ENCODE results near the gene CCDC184.

Gene CCDC184

DNA sequence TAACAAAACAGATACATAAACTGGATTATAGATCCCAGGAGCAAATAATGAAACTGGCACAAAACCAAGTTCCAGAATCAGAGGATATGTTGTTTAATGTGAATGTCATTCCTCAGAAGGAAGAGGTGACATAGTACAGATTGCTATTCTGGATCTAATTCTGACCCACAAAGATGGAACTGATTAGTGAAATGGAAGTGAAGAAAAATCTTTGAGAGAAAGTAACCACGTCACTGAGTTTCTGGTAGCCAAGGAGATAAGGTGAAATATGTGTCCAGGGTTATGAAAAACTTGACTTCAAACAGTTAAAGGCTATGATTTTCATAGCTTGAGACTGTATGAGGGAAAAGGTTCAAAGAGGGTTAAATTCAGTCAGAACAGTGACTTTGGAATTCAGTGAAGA, 11.4 kb downstream of the CCDC184 start:
- no peak overlapping the region for H3K4me3 ChIP-seq (replicated peaks; ENCODE audit: low read depth, low read length)
- DNase-seq (ENCODE audit: extremely low read depth, insufficient read length), result no peak
- H3K27me3 ChIP-seq (replicated peaks; ENCODE audit: control insufficient read depth, insufficient read depth, low read length), result no peaks in the 10 kb centered on the region
- TF ChIP-seq CTCF (IDR thresholded peaks at IDR 0.05; ENCODE audit: insufficient read depth, low read length, poor library complexity, severe bottlenecking), result no peak
- no peaks in the 10 kb centered on the region for H3K36me3 ChIP-seq (ENCODE audit: control insufficient read depth, insufficient read depth, low read length)

DNA sequence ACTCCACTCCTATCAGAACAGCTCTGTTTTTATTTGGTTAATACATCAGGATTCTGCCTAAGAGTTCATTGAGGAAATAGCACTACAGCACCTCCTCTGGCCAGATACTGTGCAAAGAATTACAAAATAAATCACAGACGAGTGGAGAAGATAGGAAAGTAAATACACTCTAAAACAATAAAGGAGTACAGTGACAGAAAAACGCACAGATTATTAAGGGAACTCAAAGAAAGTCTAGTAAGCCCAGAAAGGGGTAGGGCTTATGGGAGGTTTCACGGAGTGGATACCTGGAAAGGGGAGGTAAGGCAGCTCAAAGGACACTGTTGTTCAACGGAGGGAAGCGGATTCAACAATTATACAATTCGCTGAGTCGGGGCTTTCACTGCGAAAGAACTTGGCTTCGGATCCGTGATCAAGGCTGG, 14.1 kb downstream of the CCDC184 start:
- H3K36me3 ChIP-seq (ENCODE audit: control insufficient read depth, insufficient read depth, low read length), result peaks cover 1% of the 10 kb centered on the region; the same call in 1 of the 2 replicates
- H3K4me3 ChIP-seq (replicated peaks; ENCODE audit: low read depth, low read length), result peak overlapping the region; percentile 94
- no peak for DNase-seq (ENCODE audit: extremely low read depth, insufficient read length)
- H3K27me3 ChIP-seq (replicated peaks; ENCODE audit: control insufficient read depth, insufficient read depth, low read length), result no peaks in the 10 kb centered on the region
- TF ChIP-seq CTCF (IDR thresholded peaks at IDR 0.05; ENCODE audit: insufficient read depth, low read length, poor library complexity, severe bottlenecking), result peak; percentile 62

DNA sequence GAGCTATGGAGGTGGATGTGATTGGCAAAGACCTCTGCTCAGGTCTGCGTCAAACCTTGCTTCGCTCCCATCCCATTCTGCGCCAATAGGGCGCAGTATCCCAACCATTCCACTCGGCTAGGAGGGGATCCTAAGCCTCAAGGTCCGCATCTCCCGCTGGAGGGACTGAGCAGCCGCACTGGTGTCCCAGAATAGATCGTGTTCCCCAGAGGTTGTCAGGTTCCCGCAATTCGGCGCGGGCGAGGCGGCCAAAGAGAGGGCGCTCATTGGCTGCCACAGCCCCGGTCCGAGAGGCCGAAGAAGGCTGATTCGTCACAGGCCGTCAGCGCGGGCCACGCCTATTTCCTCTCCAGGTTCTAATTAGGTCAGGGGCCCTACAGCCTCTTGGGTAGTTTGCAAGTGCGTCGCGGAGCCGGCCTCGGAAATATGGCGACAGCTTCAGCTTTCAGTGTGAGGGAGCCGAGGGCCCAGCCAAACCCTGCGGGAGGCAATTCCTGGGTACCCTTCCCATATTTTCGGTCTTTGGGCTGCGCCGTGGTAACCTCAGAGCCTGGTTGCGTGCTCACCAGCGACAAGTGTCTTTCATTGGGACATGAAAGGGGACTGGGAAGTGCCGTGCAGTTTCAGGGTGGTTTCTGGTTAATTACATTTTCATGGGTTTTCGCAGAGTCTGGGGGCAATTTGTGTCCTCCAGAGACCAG, 14.7 kb downstream of the CCDC184 start:
- Histone ChIP-seq H3K4me3 (replicated peaks; ENCODE audit: low read depth, low read length) (peak overlapping the region; percentile 94), H3K27me3 (replicated peaks; ENCODE audit: control insufficient read depth, insufficient read depth, low read length) (no peaks in the 10 kb centered on the region), H3K36me3 (ENCODE audit: control insufficient read depth, insufficient read depth, low read length) (peaks cover 1% of the 10 kb centered on the region; the same call in 1 of the 2 replicates)
- TF ChIP-seq CTCF (IDR thresholded peaks at IDR 0.05; ENCODE audit: insufficient read depth, low read length, poor library complexity, severe bottlenecking), result no peak
- DNase-seq (ENCODE audit: extremely low read depth, insufficient read length), result peak; percentile 88

DNA sequence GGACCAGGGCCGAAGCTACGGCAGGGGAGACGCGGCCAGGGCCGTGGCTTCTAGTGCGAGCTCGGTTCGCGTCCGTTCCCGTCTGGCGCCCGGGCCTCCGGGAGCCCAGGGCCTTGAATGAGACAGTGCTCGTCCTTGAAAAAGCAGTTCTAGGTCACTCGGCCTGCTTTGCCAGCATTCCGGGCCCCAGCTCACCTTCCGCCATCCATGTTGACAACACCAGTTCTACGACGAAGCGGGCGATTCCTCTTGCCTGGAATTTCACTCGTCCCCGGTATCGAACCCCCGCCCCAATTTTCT, 15.2 kb downstream of the CCDC184 start:
- H3K27me3 ChIP-seq (replicated peaks; ENCODE audit: control insufficient read depth, insufficient read depth, low read length), result no peaks in the 10 kb centered on the region
- peak overlapping the region; percentile 94 for H3K4me3 ChIP-seq (replicated peaks; ENCODE audit: low read depth, low read length)
- TF ChIP-seq CTCF (IDR thresholded peaks at IDR 0.05; ENCODE audit: insufficient read depth, low read length, poor library complexity, severe bottlenecking), result no peak
- H3K36me3 ChIP-seq (ENCODE audit: control insufficient read depth, insufficient read depth, low read length), result peaks cover 1% of the 10 kb centered on the region; the same call in 1 of the 2 replicates
- DNase-seq (ENCODE audit: extremely low read depth, insufficient read length), result no peak

DNA sequence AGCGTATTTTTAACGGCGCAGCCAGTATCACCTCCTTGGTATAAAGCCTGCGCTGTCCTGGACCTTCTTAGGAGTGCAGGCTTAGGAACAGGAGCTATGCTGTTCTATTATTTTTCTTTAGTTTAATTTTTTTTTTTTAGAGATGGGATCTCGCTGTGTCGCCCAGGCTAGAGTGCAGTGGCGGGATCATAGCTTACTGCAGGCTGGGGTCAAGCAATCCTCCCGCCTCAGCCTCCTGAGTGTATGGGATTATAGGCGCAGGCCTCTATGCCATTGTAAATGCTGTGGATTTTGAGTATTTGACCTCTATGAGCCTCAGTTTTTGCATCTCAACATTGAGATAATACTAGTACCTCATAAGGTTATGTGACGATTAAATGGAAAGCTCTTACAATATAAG, 15.5 kb downstream of the CCDC184 start:
- H3K27me3 ChIP-seq (replicated peaks; ENCODE audit: control insufficient read depth, insufficient read depth, low read length), result no peaks in the 10 kb centered on the region
- H3K4me3 ChIP-seq (replicated peaks; ENCODE audit: low read depth, low read length), result peak overlapping the region; percentile 94

More for the DNA sequence above, 15.5 kb downstream of the CCDC184 start:
- no peak for TF ChIP-seq CTCF (IDR thresholded peaks at IDR 0.05; ENCODE audit: insufficient read depth, low read length, poor library complexity, severe bottlenecking)
- DNase-seq (ENCODE audit: extremely low read depth, insufficient read length), result no peak
- H3K36me3 ChIP-seq (ENCODE audit: control insufficient read depth, insufficient read depth, low read length), result peaks cover 1% of the 10 kb centered on the region; the same call in 1 of the 2 replicates
